ENCODE measurements around the gene CREB1.

DNA sequence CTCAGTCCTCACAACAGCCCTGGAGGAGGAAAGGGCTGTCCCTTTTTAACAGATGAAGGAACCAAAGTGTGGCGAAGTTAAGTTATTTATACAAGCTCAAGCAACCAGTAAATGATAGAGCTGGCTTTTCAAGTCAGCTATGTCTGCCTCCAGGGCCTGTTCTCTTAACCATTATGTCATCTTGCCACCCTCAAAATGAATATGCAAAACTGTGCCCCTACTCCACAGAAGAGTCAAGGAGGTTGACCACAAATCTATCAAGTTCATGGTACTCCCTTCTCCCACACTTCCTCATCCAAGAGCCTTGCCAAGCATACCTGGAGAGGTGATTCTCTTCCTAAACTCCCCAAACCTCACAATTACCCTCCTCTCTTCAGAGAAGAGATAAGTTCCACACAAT, 37.3 kb upstream of the CREB1 start:
- TF ChIP-seq, protein P1, sequence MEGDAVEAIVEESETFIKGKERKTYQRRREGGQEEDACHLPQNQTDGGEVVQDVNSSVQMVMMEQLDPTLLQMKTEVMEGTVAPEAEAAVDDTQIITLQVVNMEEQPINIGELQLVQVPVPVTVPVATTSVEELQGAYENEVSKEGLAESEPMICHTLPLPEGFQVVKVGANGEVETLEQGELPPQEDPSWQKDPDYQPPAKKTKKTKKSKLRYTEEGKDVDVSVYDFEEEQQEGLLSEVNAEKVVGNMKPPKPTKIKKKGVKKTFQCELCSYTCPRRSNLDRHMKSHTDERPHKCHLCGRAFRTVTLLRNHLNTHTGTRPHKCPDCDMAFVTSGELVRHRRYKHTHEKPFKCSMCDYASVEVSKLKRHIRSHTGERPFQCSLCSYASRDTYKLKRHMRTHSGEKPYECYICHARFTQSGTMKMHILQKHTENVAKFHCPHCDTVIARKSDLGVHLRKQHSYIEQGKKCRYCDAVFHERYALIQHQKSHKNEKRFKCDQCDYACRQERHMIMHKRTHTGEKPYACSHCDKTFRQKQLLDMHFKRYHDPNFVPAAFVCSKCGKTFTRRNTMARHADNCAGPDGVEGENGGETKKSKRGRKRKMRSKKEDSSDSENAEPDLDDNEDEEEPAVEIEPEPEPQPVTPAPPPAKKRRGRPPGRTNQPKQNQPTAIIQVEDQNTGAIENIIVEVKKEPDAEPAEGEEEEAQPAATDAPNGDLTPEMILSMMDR (conservative IDR thresholded peaks at IDR 0.05): no peak
- TF ChIP-seq ZFX (IDR thresholded peaks at IDR 0.05): no peak
